ENCODE results near the gene LSM10.

Gene LSM10

DNA sequence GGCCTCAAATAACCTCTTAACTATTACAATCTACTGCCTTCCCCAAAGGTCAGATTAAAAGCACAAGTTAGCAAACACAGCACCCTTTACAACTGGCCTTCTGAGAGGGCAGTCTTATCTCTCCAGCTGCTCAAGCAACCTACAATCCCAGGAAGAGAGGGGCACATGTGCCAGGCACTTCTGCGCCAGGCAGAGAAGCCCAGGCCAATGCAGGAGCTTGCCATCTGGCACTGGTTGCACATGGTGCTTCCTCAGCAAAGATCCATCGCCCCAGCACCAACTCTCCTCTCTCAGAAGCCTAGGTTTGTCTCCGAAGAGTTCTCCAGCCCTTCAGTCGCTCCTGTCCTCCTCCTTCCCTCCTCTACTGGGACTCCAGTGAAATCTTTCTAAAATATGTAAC is 14.5 kb downstream of the LSM10 start:
- no peak for DNase-seq (ENCODE audit: low read depth)

DNA sequence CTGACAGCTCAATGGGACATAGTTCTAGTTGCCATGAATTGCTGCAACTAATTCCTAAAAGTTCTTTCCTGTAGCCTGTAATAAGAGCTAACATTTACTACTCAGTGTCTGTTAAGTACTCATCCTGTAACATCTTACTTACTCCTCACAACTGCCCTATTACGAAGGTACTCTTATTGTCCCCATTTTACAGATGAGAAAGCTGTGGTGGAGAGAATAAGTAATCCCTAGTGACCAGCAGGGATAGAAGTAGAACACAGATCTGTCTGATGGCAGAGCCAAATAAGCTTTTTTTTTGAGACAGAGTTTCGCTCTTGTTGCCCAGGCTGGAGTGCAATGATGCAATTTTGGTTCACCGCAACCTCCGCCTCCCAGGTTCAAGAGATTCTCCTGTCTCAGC is 15.0 kb downstream of the LSM10 start:
- no peak for DNase-seq (ENCODE audit: low read depth)

DNA sequence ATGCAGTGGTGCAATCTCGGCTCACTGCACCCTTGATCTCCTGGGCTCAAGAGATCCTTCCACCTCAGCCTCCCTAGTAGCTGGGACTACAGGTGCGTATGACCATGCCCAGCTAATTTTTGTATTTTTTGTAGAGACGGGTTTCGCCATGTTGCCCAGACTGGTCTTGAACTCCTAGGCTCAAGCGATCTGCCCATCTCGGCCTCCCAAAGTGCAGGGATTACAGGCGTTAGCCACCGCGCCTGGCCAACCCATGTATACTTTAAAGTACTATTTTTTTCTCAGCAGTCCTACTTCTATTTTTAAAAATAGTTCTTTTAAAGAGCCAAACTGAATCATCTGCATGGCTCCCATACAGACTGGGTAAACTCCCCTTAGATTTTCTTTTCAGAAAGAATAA is 15.5 kb downstream of the LSM10 start:
- no peak for DNase-seq (ENCODE audit: low read depth)

DNA sequence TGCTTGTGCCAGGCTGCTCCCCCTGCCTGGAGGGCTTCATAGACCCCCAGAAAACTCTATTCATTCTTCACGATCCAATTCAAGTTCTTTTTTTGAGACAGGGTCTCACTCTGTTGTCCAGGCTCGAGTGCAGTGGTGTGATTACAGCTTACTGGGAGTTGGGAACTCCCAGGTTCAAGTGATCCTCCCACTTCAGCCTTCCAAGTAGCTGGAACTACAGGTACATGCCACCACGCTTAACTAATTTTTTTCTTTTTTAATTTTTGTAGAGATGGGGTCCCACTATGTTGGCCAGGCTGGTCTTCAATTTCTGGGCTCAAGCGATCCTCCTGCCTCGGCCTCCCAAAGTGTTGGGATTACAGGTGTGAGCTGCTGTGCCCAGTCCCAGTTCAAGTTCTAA is 16.3 kb downstream of the LSM10 start:
- DNase-seq (ENCODE audit: low read depth): no peak

DNA sequence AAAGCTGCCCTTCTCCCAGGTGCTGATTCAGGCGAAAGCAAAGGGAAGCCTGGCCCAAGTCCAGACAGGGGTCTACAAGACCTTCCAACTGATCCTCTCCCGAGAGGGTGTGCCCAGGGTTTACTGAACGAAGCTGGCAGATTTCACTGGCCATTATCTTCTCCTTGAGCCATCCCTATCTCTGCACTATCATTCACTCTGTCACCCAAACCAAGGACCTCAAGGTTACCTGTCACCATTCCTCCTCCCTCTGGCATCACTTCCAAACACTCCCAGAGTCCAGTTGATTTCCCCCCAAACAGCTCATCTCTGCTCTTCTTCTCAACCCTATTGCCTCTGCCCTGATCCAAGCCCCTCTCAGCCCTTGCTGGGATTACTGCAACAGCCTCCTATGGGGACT is 16.9 kb downstream of the LSM10 start:
- no peak for DNase-seq (ENCODE audit: low read depth)

DNA sequence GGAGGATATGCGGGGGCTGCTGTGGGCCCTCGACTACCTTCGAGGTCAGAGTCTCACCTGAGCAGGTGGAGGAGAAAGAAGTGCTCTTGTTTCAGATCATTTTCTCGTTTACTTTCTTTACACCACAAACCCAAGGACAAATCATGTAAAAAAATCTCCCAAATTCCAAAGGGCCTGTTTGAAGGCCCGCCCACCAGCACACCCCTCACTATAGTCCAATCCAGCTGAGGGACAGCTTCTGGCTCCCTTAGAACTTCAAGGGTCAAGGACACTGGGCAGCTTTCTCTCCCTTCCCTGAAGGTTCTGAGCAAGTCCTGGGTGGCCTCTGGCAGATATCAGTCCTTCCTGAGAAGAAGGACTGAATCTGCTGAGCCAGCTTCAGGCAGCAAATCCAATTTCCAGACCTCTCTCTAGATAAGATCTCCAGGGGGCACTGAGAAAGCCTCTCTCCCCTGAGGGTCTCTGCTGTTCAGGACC is 17.5 kb downstream of the LSM10 start:
- no peak for DNase-seq (ENCODE audit: low read depth)

DNA sequence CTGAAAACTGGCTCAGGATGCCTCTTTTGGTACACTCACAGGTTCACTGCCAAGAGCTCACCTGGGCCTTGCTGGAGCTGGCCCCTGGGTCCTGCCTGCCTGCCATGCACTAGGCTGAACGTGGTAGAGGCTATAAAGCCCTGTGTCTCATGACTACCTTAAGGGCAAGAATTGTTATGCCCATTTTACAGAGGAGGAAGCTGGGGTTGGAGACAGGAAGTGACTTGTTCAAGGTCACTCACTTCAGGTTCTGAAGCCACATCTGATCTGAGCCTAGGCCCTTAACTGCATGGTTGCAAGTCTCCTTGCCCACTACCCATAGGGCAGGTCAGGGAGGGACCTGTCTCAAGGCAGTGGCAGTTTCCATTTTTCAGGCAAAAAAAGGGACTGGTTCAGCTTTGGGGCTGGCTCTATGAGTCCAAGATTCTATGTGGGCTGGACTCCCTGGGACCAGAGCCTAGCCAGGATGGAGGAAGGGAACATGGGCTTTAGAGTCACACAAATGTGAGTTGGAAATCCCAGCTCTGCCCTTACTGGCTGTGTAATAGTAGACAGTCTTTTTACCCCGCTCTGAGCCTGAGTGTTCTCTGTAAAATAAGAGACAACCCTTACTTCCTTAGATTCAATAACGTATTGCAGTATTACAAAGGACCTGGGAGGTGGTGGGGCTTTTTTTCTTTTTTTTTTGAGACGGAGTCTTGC is 19.8 kb downstream of the LSM10 start:
- no peak for DNase-seq (ENCODE audit: low read depth)

DNA sequence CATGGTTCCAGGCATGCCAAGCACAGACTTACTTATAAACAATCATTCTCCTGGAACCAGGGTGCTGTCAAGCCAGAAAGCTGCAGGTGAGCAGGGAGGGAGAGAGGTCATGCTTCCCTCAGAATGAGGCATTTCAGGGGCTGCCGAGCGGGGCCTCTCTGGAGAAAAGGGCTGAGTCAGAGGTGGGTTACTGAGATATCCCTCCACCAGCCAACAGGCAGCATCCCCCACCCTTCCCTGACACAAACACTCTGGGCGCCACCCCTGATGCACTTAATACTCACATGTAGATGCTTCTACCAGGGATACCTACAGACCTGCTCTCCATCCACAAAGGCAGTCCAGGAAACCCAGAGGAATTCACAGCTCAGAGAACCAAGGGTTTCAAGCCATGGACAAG is 25.1 kb downstream of the LSM10 start:
- DNase-seq (ENCODE audit: low read depth): no peak

DNA sequence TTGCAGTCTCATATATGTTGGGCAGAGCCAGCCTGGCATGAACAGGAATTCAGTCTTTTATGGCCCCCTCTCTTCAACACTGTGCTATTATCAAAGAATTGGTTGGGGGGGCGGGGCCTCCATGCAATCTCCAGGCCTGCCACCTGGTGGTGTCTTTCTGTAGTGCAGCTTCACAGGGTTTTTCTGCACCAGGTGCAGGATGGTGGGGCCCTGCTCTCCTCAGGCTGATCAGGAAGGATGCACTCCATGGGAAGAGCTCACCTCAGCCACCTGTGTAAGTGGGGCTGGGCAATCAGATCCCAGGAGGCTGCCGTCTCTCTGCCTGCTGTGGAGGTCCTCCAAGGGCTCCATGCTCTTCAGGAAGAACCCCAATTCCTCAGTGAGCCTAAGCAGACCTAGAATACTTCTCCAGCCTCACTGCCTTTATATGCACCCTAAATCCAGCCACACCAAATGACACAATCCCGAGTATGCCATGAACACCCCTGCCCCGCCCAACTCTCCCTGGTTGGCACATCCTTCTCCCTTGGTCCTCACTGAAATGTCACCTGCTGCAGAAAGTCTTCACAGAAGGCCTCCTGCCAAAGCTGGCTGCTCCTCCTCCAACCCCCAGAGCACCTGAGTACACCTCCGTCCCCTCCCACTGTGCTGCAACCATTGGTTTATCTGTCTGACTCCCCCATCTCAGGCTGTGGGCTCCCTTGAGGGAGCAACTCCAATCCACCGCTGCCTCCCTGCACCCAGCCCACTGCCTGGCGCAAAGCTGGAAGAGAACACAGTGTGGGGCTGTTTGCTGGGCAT is 28.4 kb downstream of the LSM10 start:
- peak; percentile 76 for DNase-seq (ENCODE audit: low read depth)

DNA sequence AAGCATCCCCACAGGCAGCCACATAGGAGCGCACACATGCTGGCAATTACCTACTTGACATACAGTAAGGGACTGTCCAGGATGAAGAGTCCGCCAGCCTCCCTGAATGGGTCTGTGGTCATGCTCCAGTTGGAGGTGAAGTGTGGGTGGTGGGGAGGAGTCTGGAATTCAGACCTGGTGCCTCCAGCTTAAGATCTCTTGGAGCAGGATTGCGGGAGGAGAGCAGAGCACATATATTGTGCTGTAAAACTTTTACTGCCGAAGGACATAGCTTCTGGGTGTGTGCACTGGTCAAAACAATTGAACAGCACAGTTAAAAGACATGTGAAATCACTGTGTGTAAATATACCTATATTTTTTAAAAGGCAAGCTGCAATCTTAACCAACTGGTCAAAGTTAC is 29.9 kb downstream of the LSM10 start:
- DNase-seq (ENCODE audit: low read depth): no peak

DNA sequence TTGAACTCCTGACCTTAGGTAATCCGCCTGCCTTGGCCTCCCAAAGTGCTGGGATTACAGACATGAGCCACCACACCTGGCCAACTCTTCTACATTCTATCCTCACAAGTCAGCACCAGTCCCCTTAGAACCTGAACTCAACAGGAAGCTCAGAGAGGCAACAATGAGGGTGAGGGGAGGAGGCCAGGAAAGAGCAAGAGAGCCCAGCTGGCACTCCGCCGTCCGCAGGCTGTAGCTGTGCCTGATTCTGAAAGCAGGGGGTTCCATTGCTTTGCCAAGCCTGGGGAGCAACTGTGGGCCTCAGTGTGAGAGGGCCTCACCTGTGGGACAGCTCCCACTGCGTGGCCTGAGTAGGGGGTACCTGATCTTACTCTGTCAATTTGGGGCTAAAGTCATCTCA is 30.6 kb downstream of the LSM10 start:
- no peak for DNase-seq (ENCODE audit: low read depth)

DNA sequence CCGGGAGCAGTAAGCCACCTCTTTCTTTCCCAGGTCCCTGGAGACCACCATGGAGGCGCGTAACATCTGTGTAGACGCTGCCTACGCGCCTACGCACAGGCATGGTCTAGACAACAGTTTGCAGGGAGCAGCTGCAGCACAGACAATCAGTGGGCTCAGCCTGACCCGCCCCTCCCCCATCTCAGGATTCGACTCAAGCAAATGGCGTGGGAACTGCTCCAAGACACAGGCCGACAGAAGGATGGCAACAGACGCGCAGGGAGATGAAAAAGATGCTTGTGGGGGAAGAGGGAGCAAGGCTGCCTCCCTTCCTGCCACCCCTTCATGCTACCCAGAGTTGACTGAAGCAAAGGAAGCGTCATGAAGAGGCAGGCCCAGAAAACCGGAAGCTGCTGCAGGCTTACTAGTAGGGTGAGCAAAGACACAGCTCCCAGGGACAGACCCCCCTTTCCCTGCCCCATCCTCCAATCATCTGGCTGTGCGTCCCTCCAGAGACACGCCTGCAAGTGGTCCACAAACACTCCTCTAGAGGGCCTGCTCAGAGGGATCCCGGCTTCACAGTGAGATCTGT is 31.5 kb downstream of the LSM10 start:
- no peak for DNase-seq (ENCODE audit: low read depth)

DNA sequence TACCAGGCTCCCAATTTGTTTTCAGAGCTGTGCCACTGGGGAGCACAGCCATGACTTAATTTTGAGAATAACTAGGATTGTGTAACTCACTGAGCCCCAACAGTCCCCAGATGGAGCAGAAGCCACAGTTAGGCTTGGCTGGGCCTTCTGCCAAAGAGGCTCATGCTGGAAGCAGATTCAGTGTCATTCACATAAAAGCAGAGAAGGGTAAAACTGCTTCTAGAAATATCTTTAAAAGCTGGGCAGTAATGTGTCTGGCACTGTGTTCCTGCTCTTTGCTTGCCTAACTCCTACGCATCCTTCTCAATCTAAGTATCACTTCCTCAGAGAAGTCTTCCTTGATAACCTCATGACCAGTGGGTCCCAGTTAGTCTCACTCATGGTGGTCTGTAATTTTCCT is 32.3 kb downstream of the LSM10 start:
- no peak for DNase-seq (ENCODE audit: low read depth)

DNA sequence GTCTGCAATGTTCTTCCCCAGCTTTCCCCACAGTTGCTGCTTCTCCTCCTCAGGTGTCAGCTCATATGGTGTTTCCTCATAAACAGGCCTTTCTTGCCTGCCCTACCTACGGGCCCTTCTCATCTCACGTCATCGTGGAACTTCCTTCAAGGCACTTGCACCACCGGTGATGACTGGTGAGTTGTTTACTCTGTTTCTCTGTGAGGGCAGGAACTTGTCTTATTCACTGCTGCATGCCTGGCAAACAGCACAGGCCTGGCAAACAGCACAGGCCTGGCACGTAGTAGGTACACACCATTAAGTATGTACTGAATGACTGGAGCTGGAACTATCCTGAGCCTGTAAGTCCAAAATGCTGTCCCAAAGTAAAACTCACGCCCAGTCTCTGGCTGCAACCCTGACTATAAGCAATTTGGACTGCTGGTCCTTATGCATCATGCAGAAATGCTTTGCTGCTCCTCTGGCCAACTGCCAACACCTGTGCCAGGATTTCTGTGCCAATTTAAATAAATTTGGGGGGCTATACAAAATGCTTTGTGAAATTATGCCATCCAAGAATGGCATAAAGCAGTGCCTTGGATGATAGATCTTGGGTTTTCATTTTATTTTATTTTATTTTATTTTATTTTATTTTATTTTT is 37.7 kb downstream of the LSM10 start:
- DNase-seq (ENCODE audit: low read depth): no peak

DNA sequence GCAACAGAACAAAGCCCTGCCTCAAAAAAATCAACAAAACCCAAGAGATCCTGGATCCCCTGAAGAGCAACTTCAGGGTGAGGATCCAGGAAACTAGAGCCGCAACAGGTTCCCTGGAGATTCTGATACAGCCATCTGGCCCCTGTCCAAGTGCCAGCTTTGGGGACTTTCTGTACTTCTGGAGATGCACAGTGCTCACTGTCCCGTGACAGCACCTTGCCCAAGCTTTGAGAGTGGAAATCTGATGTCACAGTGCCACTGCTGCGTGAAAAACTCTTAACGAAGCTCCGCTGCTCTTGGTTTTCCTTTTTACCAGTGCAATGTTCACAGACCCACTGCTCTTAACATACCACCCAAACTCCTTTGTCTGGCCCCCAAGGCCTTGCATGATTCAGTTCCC is 38.3 kb downstream of the LSM10 start:
- DNase-seq (ENCODE audit: low read depth): no peak

DNA sequence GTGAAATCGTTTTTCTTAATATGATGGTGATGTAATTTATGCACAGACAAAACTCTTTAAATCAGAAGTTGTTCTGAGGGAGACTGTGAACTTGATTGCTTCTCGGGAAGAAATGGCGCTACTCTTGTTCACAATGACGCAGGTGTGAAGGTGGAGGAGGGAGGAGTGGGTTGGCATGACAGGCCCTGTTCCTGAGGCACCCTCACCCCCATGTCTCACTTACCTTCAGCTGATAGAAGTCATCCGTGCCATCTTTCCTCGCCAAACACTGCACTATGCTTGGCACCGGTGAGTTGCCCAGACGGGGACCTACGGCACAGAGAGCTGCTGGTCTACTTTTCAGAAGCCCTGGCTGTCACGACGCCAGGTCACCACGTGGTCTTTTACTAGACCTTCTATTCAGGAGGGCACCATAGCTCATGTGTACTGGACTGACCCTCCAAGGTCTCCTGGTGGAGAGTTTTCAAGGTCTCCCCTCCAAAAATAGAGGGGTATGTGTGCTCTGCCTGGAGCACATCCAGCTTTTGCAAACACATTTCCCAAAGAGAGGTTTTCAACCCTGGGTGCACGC is 39.1 kb downstream of the LSM10 start:
- no peak for DNase-seq (ENCODE audit: low read depth)

DNA sequence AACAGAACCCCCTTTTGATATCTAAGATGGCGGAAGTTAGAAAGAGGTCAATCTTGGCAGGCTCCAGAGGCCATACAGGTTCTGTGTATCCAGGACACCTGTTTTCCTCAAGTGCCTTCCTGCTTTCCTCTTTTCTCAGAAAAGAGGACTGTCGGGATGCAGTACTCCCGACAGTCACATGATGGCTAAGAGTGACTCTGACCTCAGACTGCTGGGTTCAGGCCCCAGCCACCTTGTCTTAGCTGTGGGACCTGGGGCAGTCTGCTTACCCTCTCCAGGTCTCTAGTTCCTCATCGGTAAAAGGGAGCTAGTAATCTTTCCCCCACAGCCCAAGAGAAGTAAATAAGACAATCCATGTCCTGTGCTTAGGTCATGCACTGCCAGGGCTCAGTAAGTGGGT is 41.9 kb downstream of the LSM10 start:
- DNase-seq (ENCODE audit: low read depth): no peak

DNA sequence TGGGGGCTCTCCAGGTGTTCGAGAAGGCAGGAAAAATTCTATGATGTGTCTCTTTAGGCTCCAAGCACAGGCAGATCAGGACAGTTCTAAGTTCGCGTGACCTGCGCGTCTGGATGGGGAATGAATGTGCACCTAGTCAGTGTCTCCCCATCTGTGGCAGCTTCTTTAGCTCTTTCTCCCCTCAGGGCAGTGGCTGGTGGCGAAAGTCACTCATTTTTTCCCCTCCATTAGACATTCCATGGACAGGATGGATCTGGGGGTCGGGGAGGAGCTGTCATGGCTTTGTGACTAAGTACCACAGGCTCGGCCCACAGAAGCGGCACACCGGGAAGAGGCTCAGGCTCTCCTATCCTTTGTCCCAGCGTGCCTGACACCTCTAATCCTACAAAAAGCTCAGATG is 43.2 kb downstream of the LSM10 start:
- no peak for DNase-seq (ENCODE audit: low read depth)

DNA sequence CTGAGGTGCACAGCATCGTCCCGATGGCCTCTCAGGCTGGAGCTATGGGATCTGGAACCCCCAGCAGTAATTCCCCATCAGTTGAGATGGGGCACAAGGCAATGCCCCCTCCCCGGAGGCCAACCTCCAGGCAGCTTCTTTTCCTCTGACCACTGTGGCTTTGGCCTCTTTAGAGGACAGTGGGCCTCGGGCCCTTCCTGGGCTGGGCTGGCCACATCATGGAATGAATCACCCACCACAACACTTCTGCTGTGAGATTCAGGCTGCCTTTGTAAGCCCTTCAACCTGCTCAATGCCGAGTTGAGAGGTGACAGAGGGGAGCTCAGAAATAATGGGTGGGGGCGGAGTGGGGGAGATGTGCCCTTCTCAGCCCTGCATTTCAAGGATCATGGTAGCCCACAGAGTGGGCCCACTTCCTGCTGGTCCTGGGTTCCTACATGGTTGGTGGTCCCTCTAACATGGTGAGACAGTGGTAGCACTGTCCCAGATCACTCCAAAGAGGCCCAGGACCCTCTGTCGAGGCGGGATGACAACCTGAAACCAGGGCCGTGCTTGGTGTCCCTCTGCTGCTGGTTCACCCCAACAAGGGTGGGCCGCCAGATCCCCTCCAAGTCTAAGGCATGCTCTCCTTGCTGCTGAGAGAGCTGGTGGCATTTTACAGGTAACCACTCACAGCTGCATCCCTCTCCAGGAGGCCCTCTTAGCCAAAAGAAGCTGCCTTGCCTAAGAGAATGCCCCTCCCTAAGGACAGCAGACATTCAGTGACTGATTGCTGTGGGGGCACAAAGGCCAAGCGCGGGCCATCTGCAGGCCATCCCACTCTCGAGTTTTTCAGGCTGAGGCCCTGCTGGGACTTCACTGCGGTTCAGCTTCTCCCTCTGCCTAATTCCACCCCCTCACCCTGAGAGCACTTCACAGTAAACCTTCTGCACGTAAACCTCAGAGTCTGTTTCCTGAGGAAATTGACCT is 44.5 kb downstream of the LSM10 start:
- no peak for DNase-seq (ENCODE audit: low read depth)

DNA sequence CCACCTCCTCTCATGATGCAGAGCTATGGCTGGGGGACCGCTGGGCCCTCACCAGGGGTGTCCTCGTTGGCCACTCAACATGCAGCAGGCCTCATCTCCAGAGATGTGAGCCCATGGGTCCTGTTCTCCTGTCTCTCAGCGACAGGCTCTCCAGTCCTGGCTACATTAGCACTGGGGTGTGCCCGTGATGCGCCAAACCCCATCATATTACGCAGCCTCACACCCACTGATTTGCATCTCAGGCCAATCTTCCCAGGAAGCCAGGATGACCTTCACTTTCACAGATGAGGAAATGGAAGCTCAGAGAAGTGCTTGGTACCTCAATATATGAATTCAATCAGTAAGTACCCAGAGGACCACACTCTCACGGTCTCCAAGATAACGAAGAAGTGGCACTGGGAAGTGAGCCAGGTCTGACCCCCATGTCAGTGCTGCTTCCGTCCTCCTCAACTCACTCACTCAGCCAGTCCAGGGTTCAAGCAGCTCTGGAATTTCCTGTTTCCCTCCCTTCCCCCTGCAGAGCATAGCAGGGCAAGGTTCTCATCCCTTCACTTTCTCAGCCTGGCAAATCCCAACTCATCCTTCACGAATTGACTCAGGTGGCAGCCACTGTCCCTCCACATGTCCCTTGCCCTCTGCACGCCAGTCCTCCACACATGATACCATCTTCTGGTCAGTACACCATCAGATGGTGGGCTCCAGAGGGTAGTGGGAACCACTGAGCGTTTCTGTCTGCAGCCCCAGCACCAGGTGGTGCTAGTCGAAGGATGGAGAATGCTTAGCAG is 45.4 kb downstream of the LSM10 start:
- no peak for DNase-seq (ENCODE audit: low read depth)
